Measurements from ENCODE around the gene LRRC63.
"Not testable (repeated sequence)": the region's sequence is repeated elsewhere in the genome, so short reads cannot be mapped to it uniquely, and the experiment has no call there.

Gene LRRC63, protein sequence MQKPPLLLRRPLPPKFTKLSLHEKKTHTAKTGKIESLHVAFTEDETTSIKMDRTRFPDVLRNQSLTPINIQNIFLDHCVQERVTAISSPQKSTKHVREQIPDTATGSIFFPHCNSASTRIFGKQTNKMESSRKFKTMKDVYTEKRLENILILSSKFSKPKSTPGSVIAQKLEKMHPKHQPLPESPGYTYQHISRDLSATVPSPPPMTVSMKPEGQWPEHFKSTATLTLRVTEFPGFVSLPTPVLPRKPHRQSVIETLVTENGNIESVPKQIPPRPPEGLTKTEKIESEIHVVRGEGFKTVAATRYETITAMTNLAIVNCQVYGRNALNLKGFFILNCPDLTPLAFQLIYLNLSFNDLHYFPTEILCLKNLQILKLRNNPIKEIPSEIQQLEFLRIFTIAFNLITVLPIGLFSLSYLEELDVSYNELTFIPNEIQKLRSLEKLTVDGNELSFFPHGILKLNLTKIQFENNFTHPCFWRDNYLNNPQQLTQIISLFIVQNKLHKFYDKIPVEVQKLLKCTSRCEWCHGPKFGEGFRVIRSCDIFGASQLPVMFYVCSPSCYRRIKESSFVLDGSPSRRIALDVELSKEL

DNA sequence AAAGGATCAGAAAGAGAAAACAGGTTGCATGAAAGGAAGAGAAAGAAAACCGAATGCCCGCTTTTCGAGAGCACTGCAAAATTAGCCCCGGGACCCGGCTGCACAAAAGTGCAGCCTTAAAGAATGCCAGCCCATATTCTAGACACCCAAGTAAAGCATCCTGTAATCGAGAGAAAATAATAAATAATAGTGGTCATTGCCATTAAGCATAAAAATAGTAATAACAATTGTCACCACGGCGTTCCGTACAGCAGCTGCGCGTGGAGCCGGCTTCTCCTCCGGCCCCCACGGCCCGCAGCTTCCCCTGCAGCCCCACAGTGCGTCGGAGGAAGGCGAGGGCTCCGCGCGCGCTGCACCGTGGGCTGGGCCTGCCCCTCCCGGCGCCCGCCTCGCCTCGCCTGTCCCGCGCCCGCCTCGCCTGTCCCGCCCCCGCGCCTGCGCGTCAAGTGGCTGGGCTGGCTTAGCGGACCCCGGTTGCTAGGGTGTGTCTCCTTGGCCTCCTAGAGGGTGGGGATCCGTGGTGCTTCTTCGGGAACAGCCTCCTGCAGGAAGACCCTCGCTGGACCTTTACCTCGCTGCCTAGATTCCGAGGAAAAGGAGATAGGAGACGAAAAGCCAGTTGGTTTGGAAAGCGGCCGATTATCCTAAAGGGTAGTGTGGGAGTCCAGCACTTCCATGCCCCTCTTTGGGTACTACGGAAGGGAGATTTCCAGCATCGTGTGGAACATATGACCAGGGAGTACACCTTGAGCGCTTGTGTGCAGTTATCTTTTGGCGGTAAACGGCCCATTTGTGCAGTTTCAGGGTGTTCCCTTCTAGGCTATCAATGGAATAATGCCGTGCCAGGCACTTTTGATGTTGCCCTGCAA is at the start of gene LRRC63:
Gene LRRC63 (plus strand): TSS at position 446 of the 869 bp plus-strand sequence. CDS start 1,107 bp downstream, outside the sequence.
- DNase-seq: peak; percentile 85

DNA sequence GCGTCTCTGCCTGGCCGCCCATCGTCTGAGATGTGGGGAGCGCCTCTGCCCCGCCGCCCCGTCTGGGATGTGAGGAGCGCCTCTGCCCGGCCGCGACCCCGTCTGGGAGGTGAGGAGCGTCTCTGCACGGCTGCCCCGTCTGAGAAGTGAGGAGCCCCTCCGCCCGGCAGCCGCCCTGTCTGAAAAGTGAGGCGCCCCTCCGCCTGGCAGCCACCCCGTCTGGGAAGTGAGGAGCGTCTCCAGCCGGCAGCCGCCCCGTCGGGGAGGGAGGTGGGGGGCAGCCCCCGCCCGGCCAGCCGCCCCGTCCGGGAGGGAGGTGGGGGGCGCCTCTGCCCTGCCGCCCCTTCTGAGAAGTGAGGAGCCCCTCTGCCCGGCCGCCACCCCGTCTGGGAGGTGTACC is 49.0 kb upstream of the LRRC63 start:
- DNase-seq: not testable (repeated sequence)

DNA sequence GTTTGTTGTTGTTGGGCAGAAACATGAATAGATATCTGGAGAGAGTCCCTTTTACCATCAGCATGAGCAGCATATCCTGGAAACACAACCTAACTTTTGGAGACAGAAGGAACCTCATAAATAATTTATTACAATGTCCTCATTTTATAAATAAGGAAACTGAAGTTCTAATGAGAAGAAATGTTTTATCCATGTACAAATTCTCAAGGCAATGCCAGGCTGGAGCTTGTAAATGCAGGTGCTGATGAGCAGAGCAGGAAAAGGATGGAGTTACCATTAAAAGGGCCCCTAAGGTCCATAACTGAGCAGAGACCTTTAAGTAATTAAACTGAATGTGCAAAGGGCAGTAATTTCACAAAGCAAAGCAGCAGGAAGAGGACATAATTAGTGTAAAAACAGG is 47.1 kb upstream of the LRRC63 start:
- DNase-seq: no peak

DNA sequence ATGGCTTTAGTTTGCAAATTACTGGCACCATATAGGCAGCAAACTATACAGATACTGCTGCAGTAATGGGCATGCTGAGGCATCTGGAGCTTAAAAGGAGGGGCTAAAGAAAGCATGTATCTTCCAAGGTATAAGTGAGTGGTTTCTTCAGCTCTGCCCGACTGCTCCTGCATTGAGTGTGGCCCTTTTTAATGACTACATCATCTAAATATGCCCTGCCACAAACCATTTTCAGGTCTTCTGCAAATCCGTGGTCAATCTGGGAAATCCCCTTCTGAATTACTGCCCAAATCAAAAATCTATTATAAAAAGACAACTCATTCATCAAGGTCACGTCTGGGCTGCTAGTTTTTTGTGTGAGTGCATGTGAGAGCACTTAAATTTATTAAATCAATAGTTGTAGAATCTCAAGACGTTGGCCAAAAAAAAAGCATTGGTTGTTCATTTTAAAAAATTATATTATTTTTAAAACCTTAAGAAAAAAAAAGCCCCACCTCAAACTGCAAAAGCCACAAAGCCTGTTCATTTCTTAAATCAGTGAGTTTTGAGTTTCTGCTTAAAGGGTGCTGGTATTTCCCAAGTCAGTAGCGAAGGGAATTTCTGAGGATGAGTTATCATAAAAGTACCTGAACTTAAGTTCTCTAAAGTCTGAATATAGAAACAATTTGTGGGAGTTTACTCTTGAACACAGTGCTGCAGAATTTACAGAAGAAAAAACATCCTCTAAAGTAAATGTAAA is 46.1 kb upstream of the LRRC63 start:
- no peak for DNase-seq

DNA sequence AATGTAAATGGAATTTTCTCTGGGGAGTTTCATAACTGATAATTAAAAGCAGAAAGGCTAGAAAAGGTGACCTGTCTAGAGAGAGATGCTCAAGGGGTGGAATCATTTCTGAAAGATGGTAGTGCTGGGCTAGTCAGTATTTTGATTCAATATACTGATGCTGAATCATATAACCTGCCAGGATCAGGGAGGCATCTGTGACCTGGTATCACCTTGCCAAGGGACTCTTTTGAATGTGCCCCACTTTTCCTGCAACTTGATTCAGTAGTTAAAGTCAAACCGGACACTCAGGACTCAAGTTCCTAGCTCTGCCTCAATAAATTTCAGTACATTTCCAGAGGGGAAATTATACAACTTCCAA is 45.5 kb upstream of the LRRC63 start:
- DNase-seq: no peak

DNA sequence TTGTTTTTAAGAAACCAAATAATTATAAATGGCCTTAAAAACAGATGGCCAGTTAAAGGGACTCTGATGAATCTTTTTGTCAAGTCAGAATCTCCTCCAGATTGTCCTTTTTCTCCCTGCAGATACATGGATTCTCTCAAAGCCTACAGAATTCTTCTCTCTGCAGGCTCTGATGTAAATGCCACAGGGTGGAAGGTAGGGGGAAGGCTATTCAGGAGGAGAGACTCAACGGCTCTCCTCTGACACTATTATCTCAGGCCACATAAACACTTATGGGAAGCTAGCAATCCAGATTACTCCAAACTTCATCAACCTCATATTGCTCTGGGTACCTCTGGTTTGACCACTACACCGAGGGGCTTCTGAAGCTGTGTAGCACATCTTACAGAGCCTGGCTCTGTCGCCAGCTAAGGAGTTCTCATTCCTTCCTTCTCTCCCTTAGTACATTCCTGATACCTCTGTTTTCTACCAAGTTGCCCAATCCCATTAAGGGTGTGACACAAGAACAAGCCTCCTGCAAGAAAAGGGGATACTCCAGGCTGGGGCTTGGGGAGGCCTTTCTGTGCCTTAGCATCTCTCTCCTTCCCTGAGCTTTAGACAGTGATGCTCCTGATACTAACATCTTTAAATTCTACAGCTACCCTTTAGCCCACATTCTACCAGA is 44.6 kb upstream of the LRRC63 start:
- no peak for DNase-seq

DNA sequence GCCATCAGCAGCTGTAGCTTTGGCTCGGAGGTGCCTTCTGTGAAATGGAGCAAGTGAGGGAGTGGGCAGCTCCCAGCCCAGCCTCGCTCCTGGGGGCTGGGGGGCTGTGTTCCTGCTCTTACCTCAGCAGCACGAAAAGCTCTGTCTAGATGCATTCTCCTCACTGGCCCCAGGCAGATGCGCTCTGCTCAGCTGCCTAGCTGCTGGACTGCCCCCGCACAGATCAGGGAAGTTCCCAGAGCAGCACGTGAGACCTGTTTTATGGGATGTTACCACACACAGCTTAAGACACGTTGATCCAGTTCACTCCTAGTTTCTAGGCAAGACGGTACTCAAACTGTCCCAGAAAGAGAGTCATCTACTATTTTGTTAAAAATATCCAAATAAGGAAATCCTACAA is 43.4 kb upstream of the LRRC63 start:
- DNase-seq: peak; percentile 75

DNA sequence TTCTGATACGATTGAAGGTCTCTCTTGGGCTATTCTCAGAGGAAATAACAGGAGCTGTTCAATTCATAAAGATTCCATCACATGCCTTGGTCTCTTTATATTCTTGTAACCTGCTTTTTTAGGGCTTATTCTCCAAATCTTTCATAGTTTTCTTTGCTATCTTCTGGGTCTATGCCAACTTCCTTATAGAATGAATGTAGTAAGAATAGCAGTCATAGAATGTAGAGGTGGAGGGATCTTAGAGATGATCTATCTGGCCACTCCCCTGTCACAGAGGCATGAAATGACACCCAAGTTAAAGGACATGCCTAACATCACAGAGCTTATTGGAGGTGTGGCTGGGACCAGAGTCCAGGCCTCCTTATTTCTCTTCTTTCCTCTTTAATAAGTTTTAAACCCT is 42.9 kb upstream of the LRRC63 start:
- DNase-seq: no peak

DNA sequence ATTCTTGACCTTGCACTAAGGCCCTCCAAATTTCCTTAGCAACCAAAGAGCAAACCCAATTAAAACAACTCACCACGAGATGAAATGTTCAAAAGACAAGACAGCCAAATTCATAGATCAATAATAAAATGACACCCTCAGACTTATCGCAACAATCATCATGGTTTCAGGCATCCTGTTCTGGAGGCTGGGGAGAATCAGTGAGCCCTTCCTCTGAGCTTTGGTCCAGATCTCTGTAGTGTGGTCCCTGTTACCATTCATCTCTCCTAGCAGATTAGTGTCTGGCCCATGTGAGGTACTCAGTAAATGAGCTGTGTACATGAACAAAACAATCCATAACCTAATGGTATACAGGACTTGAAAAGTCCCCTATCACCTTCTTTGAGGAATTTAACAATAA is 42.0 kb upstream of the LRRC63 start:
- no peak for DNase-seq

DNA sequence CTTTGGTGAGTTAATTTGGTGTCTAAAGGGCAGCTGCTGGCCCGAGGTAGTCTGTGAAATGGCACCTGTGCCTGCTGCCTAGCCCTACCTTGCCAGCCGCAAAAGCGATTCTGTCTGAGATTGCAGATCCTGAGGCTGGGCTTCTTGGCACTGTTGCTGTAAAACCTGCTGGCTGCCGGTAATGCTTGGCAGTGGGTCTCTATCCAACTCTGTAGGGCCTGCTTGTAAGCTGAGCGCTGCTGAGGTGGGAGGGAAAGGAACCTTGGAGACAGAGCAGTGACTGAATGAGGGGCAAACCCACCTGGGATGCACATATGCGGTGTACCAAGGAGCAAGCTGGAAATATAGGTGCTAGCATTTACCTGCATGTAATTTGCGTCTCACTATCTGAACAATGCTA is 41.5 kb upstream of the LRRC63 start:
- DNase-seq: no peak

DNA sequence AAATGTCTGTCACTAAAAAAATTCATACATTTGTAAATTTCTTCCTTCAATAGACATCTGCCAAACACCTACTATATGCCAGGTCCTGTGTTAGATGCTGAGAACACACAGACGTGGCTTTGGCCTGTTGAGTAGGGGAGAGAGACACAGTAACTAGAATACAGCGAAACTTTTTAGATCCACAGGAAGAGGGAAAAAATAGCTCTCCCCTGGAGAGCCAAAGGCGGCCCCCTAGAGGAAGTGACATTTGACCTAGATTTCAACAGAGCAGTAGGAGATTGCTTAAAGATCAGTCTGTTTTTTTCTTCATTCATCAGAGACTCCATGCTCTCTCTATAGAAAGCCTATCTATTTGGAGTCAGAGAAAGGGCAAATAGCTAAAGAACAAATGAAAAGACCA is 41.0 kb upstream of the LRRC63 start:
- no peak for DNase-seq

DNA sequence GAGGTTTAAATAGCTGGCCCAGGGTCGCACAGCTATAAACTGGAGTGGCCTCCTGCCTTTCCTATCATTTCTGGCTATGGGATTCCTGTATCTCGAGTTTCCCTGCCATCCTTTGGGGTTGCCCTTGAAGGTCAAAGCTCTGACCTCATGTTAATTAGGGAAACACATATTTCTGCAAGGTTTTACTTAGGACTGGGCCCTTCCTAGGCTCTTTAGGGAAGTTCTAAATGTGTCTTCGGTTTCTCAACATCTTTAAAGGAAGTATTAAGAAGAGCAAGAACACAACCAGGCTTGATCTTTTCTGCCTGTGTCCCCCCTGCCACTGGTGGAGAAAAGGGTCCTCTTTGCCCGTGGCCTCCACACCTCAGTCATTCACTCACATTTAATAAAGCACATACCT is 40.5 kb upstream of the LRRC63 start:
- no peak for DNase-seq

DNA sequence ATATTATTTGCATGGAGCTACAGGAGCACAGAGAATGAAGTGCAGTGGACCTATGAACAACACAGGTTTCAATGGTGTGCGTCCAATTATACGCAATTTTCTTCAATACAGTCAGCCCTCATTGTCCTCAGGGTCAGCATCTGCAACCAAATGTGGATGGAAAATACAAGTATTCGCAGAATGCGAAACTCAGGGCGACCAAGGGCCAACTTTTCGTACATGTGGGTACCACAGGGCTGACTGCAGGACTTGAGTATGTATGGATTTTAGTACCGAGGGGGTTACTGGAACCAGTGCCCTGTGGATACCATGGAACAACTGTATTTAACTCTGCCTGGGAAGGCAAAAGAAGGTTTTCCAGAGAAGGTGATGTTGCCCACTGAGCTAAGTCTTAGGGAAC is 40.0 kb upstream of the LRRC63 start:
- no peak for DNase-seq

DNA sequence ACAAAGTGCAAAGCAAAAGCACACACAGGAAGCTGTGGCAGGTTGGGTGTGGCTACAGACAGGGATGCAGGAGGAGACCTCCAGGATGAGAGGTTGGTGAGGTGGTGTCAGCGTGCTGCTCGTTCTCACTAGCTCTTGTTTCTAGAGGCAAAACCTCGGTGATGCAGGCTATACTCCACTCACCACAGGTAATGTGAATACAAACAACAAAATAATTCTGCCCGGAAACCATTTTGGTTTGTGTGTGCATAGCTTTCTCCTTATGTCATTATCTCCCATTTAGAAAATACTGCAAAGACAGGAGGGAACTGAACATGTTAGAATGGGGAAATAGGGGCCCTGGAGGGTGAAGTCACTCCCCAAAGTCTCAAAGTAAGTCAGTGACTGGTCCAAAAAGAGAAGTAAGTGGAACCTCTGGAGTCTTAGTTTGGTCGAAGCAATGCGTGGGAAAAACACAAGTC is 39.2 kb upstream of the LRRC63 start:
- DNase-seq: peak; percentile 67

DNA sequence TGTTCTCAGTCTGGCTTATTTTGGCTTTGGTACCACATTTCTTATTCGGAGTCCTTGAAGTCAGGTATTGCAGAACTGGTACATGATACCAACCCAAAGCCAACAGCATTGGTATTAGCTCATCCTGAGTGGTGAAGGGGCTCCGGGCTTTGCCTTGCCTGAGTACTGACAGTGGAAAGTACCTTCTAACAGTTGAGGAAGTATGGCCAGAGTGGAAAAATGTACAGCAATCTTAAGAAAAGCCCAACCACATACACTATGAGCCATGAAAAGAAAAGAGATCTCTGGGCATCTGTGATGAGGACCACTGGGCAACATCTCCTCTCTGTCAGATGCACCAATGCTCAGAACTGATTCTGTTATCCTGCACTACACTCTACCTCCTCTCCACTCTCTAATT is 38.1 kb upstream of the LRRC63 start:
- DNase-seq: peak; percentile 61

DNA sequence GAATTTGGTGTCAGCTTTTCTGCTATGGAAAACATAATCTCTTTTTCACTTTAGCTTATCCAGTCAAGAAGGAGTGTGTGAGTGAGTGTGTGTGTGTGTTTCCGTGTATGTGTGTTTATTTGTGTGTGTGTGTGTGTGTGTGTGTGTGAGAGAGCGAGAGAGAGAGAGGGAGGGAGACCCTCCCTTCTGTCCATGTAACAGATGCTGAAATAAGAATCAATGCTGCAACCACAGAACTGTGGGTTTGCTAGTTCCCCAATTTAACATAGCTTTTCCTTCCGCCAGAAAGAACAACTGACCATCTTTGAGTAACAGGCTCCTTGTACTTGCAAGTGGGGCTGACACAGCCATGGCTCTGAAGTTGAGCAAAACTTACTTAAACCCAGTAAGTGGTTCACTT is 35.0 kb upstream of the LRRC63 start:
- DNase-seq: peak; percentile 51

DNA sequence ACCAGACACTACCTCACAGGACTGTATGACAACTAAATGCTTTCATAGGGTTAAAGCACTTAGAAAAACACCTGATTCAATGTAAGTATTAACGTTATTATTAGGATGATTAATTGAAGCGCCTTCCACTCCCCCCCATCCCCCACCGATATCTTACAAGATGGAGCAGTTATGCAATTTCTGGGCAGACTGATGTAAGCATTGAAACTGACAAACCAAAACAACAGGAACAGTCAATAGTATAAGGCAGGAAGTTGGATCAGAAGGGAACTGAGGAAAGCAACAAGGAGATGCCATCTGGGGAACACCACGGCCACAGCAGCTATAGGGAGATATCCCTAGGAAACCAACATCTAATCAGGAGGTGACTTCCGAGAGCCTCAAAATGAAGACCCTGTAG is 33.6 kb upstream of the LRRC63 start:
- no peak for DNase-seq

DNA sequence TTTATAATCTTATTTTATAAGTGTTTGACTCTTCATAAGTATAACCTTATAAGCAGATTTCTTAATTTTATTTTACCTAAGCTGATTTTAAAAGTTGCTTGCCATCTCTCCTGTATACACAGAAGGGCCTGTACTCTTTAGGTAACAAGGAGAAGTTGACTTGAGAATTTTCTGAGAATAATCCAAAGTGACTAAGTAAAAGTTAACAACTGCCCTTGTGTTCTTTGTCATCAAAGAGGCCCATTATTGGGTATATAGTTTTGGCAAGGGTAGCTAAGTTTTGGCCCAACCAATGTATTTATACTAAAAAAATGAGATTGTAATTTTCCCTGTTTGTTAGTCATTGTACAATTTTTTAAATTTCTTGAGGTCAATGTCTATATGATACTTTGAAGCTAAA is 32.9 kb upstream of the LRRC63 start:
- no peak for DNase-seq

DNA sequence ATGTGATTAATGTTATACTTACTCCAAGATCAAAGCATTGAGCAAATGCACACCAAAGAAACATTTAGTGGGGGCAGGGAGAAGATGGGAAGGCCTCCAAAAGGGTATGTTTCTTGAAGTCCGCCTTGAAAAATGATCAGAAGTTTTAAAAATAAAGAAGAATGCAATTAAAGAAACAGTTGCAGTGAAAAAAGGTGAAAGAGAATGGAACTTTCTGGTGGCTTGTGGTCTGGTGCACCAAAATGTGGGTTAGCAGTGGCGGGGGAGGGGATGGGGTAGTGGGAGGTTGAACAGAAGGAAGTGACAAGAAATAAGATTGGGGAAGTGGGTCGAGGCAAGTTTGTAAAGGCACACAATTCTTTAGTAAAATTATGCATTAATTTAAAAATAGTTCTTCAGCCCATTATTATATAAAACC is 32.2 kb upstream of the LRRC63 start:
- DNase-seq: peak; percentile 78

DNA sequence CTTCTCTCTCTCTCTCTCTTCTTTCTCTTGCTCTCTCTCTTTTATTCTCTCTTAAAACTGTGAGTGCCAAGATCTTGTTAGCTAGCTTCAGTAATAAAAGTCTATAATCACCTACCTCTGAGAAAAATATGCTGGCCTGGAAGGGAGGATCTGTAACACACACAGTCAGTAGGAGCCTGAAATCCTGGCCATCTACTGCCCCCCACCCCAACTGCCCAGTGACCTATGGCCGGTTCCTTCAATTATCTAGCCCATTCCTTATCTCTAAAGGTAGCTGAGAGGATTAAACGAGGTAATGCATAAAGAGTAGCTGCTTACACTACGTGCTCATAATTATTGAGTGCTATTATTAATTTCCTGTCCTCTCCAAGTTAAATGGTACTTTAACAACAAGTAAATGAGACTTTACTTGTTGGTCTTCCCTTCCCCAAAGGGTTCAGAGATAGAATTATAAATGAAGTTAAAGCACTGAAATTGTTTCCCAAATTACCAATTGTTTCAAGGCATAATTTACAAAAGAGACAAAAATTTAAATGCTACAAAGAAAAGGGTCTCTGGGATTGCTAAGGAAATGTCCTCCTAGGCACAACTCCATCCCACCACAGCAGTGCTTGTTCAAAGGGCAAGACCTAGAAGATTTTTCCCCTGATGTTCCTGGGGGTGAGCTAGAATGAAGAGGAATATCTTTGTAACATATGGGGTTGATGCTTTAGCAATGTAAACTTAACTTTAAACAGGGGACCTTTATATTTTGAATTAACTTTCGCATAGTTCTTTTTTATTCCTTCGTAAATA is 31.6 kb upstream of the LRRC63 start:
- DNase-seq: no peak

DNA sequence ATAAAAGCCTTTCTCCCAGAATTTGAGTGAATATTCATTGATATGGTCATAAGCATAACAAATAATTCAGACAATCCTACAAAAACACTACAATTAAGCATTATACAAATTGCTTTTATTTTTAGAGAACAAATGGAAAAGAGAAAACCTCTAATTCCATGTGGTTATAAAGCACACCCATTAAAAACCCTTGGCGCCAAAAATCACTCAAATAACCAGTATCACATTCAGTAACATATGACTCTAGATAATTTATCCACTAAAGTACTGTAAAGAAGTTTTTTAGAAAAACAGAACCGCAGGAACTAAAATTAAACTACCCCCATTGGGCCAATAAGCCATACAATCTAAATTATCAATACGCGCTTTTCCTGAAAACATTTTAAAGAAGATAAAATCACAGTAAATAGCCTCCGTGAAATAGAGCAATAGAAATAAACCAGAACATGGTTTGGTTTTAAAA is 30.3 kb upstream of the LRRC63 start:
- no peak for DNase-seq
